Measurements from ENCODE around the gene OSBPL9. TPM values are rescaled to one million over a fixed set of nuclear protein-coding genes. Genes with fewer than 3 reads are reported as not detected.
A peak's percentile ranks its signal among the peaks of the same experiment; 100 is the strongest.

OSBPL9 gene
- total and polyA plus RNA-seq, 9 of the 15 experiments (the other 6 are each of a cell fraction or from before 2014, with no cell fraction given) = 43.9 to 217 (median 170) TPM

GRCh38 chr1:51750218-51750617 is 133.3 kb downstream of the OSBPL9 start (continued):
- TF ChIP-seq ARID3A (IDR thresholded peaks at IDR 0.05; ENCODE audit: borderline replicate concordance, low read depth, low read length) (0 out of 2 replicates have a peak, but pooled peaks have one; percentile 40), SMARCA4 (IDR thresholded peaks at IDR 0.05) (peak; percentile 89), ZFX (CRISPR knock-in tag; IDR thresholded peaks at IDR 0.05) (no peak), HOMEZ (CRISPR knock-in tag; IDR thresholded peaks at IDR 0.05) (no peak), VEZF1 (CRISPR knock-in tag; IDR thresholded peaks at IDR 0.05) (peak; percentile 31; the same call in 1 of the 2 replicates), PBX2 (CRISPR knock-in tag; IDR thresholded peaks at IDR 0.05; ENCODE audit: low read depth) (no peak), PBX2 (tag; conservative IDR thresholded peaks at IDR 0.05; ENCODE audit: low read depth) (peak; percentile 30; the same call in 1 of the 2 replicates), ZNF586 (CRISPR knock-in tag; conservative IDR thresholded peaks at IDR 0.05) (no peak), C11orf30 (IDR thresholded peaks at IDR 0.05; ENCODE audit: low read depth) (peak; percentile 28; the same call in 1 of the 2 replicates), NCOA6 (IDR thresholded peaks at IDR 0.05) (no peak), FOS (IDR thresholded peaks at IDR 0.05; ENCODE audit: extremely low read depth, insufficient read length) (peak; percentile 60), ATF2 (CRISPR knock-in tag; IDR thresholded peaks at IDR 0.05) (no peak), SP2 (IDR thresholded peaks at IDR 0.05; ENCODE audit: extremely low read depth, low read depth, low read length, poor library complexity, severe bottlenecking) (no peak), CBX3 (IDR thresholded peaks at IDR 0.05; ENCODE audit: borderline replicate concordance in 1 of 2, low read length in 2 of 2) (peak in 1 of 2 experiments; percentile 31; a peak in 1 of 3 replicates), SLC30A9 (CRISPR knock-in tag; IDR thresholded peaks at IDR 0.05) (no peak), MCM5 (IDR thresholded peaks at IDR 0.05; ENCODE audit: low read depth) (no peak), RFX1 (IDR thresholded peaks at IDR 0.05) (peak; percentile 8; the same call in 1 of the 2 replicates), GATAD2B (IDR thresholded peaks at IDR 0.05; ENCODE audit: borderline replicate concordance) (no peak), SAP30 (IDR thresholded peaks at IDR 0.05; ENCODE audit: borderline replicate concordance, insufficient read depth, low read depth, low read length, poor library complexity, severe bottlenecking) (no peak), SMARCE1 (IDR thresholded peaks at IDR 0.05) (peak; percentile 91), HLTF (IDR thresholded peaks at IDR 0.05) (no peak)
